ENCODE data around the gene UACA. TPM values are rescaled to one million over a fixed set of nuclear protein-coding genes. Genes with fewer than 3 reads are reported as not detected.

Gene UACA
- total and polyA plus RNA-seq, 4 experiments from 2014 or later, result 0.15 to 0.40 (median 0.28) TPM; not detected in 1

- no peak for DNase-seq
- no peaks in the 10 kb centered on the region for H3K36me3 ChIP-seq (ENCODE audit: insufficient read depth, low read length)
- Mint-ChIP-seq H3K36me3 (no peaks in the 10 kb centered on the region), H3K4me1 (peaks cover 6 to 12% (median 9%) of the 10 kb centered on the region in 4 donors), H3K9me3 (peaks cover 0 to 2% (median 0%) of the 10 kb centered on the region in 8 donors), H3K4me3 (no peak overlapping the region), H3K27ac (no peak overlapping the region), H3K27me3 (peaks cover 26 to 31% of the 10 kb centered on the region in 2 donors)
- H3K27ac ChIP-seq (ENCODE audit: low read depth, low read length), result no peak overlapping the region
- H3K4me1 ChIP-seq (ENCODE audit: insufficient read depth, low read length), result peaks cover 7% of the 10 kb centered on the region
- intact Hi-C loops (cut with micrococcal nuclease), result no loop called here
- H3K27me3 ChIP-seq (ENCODE audit: insufficient read depth, low read length), result peaks cover 8% of the 10 kb centered on the region
- POLR2A ChIA-PET (ENCODE audit: partially characterized antibody), result no interaction called here
- no peaks in the 10 kb centered on the region for H3K9me3 ChIP-seq (ENCODE audit: control insufficient read depth in 1 of 2, low read length in 2 of 2)
- no peak overlapping the region for H3K4me3 ChIP-seq (ENCODE audit: low read length in 2 of 2)
- CTCF ChIA-PET (ENCODE audit: partially characterized antibody), result no interaction called here
Observed at GRCh38 chr15:70768257-70768883, 5.0 kb upstream of the UACA start.

- H3K4me1 ChIP-seq (ENCODE audit: insufficient read depth, low read length), result peaks cover 10% of the 10 kb centered on the region
- peaks cover 23 to 26% of the 10 kb centered on the region in 2 donors for H3K27me3 Mint-ChIP-seq
- H3K9me3 Mint-ChIP-seq, result peaks cover 0 to 2% (median 0%) of the 10 kb centered on the region in 8 donors
- POLR2A ChIA-PET (ENCODE audit: partially characterized antibody), result no interaction called here
- H3K36me3 ChIP-seq (ENCODE audit: insufficient read depth, low read length), result no peaks in the 10 kb centered on the region
- H3K4me1 Mint-ChIP-seq, result peaks cover 6 to 13% (median 10%) of the 10 kb centered on the region in 4 donors
- no peak overlapping the region for H3K4me3 ChIP-seq (ENCODE audit: low read length in 2 of 2)
- CTCF ChIA-PET (ENCODE audit: partially characterized antibody), result no interaction called here
- H3K27ac ChIP-seq (ENCODE audit: low read depth, low read length), result no peak overlapping the region
- H3K4me3 Mint-ChIP-seq, result no peak overlapping the region
- intact Hi-C loops (cut with micrococcal nuclease), result no loop called here
- no peaks in the 10 kb centered on the region for H3K36me3 Mint-ChIP-seq
- H3K9me3 ChIP-seq (ENCODE audit: control insufficient read depth in 1 of 2, low read length in 2 of 2), result no peaks in the 10 kb centered on the region
- H3K27me3 ChIP-seq (ENCODE audit: insufficient read depth, low read length), result peaks cover 10% of the 10 kb centered on the region
- no peak overlapping the region for H3K27ac Mint-ChIP-seq
- no peak for DNase-seq
Observed at GRCh38 chr15:70767667-70768066, 4.3 kb upstream of the UACA start.

- Mint-ChIP-seq H3K9me3 (peaks cover 0 to under 1% (median 0%) of the 10 kb centered on the region in 8 donors), H3K27me3 (peaks cover 27 to 36% of the 10 kb centered on the region in 2 donors), H3K4me3 (no peak overlapping the region), H3K36me3 (no peaks in the 10 kb centered on the region), H3K4me1 (peaks cover 8 to 19% (median 16%) of the 10 kb centered on the region in 4 donors), H3K27ac (peak overlapping the region in 1 of 7 donors; percentile 49)
- H3K27me3 ChIP-seq (ENCODE audit: insufficient read depth, low read length), result peaks cover 21% of the 10 kb centered on the region
- no peak overlapping the region for H3K27ac ChIP-seq (ENCODE audit: low read depth, low read length)
- DNase-seq, result no peak
- ChIA-PET CTCF (ENCODE audit: partially characterized antibody) (no interaction called here), POLR2A (ENCODE audit: partially characterized antibody) (no interaction called here)
- intact Hi-C loops (cut with micrococcal nuclease), result no loop called here
- no peaks in the 10 kb centered on the region for H3K9me3 ChIP-seq (ENCODE audit: control insufficient read depth in 1 of 2, low read length in 2 of 2)
- peaks cover 21% of the 10 kb centered on the region for H3K4me1 ChIP-seq (ENCODE audit: insufficient read depth, low read length)
- no peaks in the 10 kb centered on the region for H3K36me3 ChIP-seq (ENCODE audit: insufficient read depth, low read length)
- no peak overlapping the region for H3K4me3 ChIP-seq (ENCODE audit: low read length in 2 of 2)
Observed at GRCh38 chr15:70766597-70766996, 3.2 kb upstream of the UACA start.

GRCh38 chr15:70765504-70766281, 2.3 kb upstream of the UACA start:
- Histone ChIP-seq H3K36me3 (ENCODE audit: insufficient read depth, low read length) (no peaks in the 10 kb centered on the region), H3K27ac (ENCODE audit: low read depth, low read length) (no peak overlapping the region), H3K4me3 (ENCODE audit: low read length in 2 of 2) (no peak overlapping the region), H3K9me3 (ENCODE audit: control insufficient read depth in 1 of 2, low read length in 2 of 2) (no peaks in the 10 kb centered on the region), H3K4me1 (ENCODE audit: insufficient read depth, low read length) (peaks cover 22% of the 10 kb centered on the region), H3K27me3 (ENCODE audit: insufficient read depth, low read length) (peaks cover 28% of the 10 kb centered on the region)
- Mint-ChIP-seq H3K4me1 (peaks cover 8 to 19% (median 16%) of the 10 kb centered on the region in 4 donors), H3K9me3 (no peaks in the 10 kb centered on the region), H3K27ac (no peak overlapping the region), H3K36me3 (no peaks in the 10 kb centered on the region), H3K27me3 (peaks cover 29 to 39% of the 10 kb centered on the region in 2 donors), H3K4me3 (peak overlapping the region in 1 of 8 donors; percentile 1)
- ChIA-PET CTCF (ENCODE audit: partially characterized antibody) (no interaction called here), POLR2A (ENCODE audit: partially characterized antibody) (no interaction called here)
- no peak for DNase-seq
- intact Hi-C loops (cut with micrococcal nuclease), result no loop called here

- H3K27ac ChIP-seq (ENCODE audit: low read depth, low read length), result no peak overlapping the region
- H3K4me3 ChIP-seq (ENCODE audit: low read length in 2 of 2), result peak overlapping the region in 1 of 2 donors; percentile 48
- POLR2A ChIA-PET (ENCODE audit: partially characterized antibody), result no interaction called here
- peaks cover 36% of the 10 kb centered on the region for H3K27me3 ChIP-seq (ENCODE audit: insufficient read depth, low read length)
- CTCF ChIA-PET (ENCODE audit: partially characterized antibody), result no interaction called here
- Mint-ChIP-seq H3K27me3 (peaks cover 28 to 42% of the 10 kb centered on the region in 2 donors), H3K36me3 (no peaks in the 10 kb centered on the region), H3K9me3 (peaks cover 0 to 2% (median 0%) of the 10 kb centered on the region in 8 donors), H3K4me3 (peak overlapping the region; percentile 78 to 93 (median 87)), H3K27ac (peak overlapping the region in 3 of 7 donors; percentile 0 to 66 (median 25)), H3K4me1 (peaks cover 8 to 19% (median 16%) of the 10 kb centered on the region in 4 donors)
- peaks cover 22% of the 10 kb centered on the region for H3K4me1 ChIP-seq (ENCODE audit: insufficient read depth, low read length)
- intact Hi-C loops (cut with micrococcal nuclease), result no loop called here
- H3K36me3 ChIP-seq (ENCODE audit: insufficient read depth, low read length), result no peaks in the 10 kb centered on the region
- DNase-seq, result peak in 1 of 5 donors; percentile 5
- no peaks in the 10 kb centered on the region for H3K9me3 ChIP-seq (ENCODE audit: control insufficient read depth in 1 of 2, low read length in 2 of 2)
Observed at GRCh38 chr15:70763950-70764730, 782 bp upstream of the UACA start.

- peak in 2 of 5 donors; percentile 1 to 4 for DNase-seq
- Mint-ChIP-seq H3K4me3 (peak overlapping the region; percentile 77 to 90 (median 80)), H3K9me3 (peaks cover 0 to 2% (median 0%) of the 10 kb centered on the region in 8 donors), H3K27ac (peak overlapping the region in 1 of 7 donors; percentile 25), H3K4me1 (peaks cover 5 to 19% (median 13%) of the 10 kb centered on the region in 4 donors), H3K27me3 (peaks cover 31 to 52% of the 10 kb centered on the region in 2 donors), H3K36me3 (no peaks in the 10 kb centered on the region)
- ChIA-PET CTCF (ENCODE audit: partially characterized antibody) (no interaction called here), POLR2A (ENCODE audit: partially characterized antibody) (no interaction called here)
- Histone ChIP-seq H3K27me3 (ENCODE audit: insufficient read depth, low read length) (peaks cover 36% of the 10 kb centered on the region), H3K9me3 (ENCODE audit: control insufficient read depth in 1 of 2, low read length in 2 of 2) (no peaks in the 10 kb centered on the region), H3K36me3 (ENCODE audit: insufficient read depth, low read length) (no peaks in the 10 kb centered on the region), H3K4me3 (ENCODE audit: low read length in 2 of 2) (peak overlapping the region in 1 of 2 donors; percentile 48), H3K4me1 (ENCODE audit: insufficient read depth, low read length) (peaks cover 22% of the 10 kb centered on the region), H3K27ac (ENCODE audit: low read depth, low read length) (no peak overlapping the region)
- intact Hi-C loops (cut with micrococcal nuclease), result no loop called here
Observed at GRCh38 chr15:70762469-70763119, 764 bp downstream of the UACA start.
